ENCODE measurements around the gene EVL.
A peak's percentile ranks its signal among the peaks of the same experiment; 100 is the strongest.

The EVL gene

GRCh38 chr14:100130521-100130920, 65.3 kb downstream of the EVL start:
- no peak overlapping the region for H3K27ac ChIP-seq
- H4K20me1 ChIP-seq: peaks cover 48% of the 10 kb centered on the region
- H3K4me3 ChIP-seq: no peak overlapping the region
- peaks cover 83% of the 10 kb centered on the region for H3K4me1 ChIP-seq
- no peaks in the 10 kb centered on the region for H3K9me3 ChIP-seq
- no peaks in the 10 kb centered on the region for H3K27me3 ChIP-seq
- peak overlapping the region; percentile 90 for H3K4me2 ChIP-seq
- no peak for TF ChIP-seq Cebpa-rat (IDR thresholded peaks at IDR 0.05)
- peaks cover 87% of the 10 kb centered on the region for H3K36me3 ChIP-seq
- no peak overlapping the region for H3K9ac ChIP-seq

- no peak overlapping the region; the same call in 1 of the 2 replicates for H3K9ac ChIP-seq
Observed at GRCh38 chr14:100131181-100131580, 66.0 kb downstream of the EVL start.

GRCh38 chr14:100132161-100132902, 67.1 kb downstream of the EVL start:
- H3K9me3 ChIP-seq: no peaks in the 10 kb centered on the region
- peaks cover 87% of the 10 kb centered on the region for H3K36me3 ChIP-seq
- TF ChIP-seq Cebpa-rat (IDR thresholded peaks at IDR 0.05): no peak
- peaks cover 39% of the 10 kb centered on the region for H4K20me1 ChIP-seq
- H3K9ac ChIP-seq: peak overlapping the region; percentile 54
- peak overlapping the region; percentile 40 for H3K4me3 ChIP-seq
- peak overlapping the region; percentile 70 for H3K27ac ChIP-seq
- H3K27me3 ChIP-seq: no peaks in the 10 kb centered on the region
- peak overlapping the region; percentile 90 for H3K4me2 ChIP-seq
- H3K4me1 ChIP-seq: peaks cover 99% of the 10 kb centered on the region

More at GRCh38 chr14:100131181-100131580, 66.0 kb downstream of the EVL start:
- Histone ChIP-seq H3K4me2 (peak overlapping the region; percentile 90), H3K27me3 (no peaks in the 10 kb centered on the region), H3K4me1 (peaks cover 89% of the 10 kb centered on the region), H3K27ac (peak overlapping the region; percentile 70), H4K20me1 (peaks cover 47% of the 10 kb centered on the region), H3K36me3 (peaks cover 87% of the 10 kb centered on the region), H3K9me3 (no peaks in the 10 kb centered on the region), H3K4me3 (no peak overlapping the region)
- TF ChIP-seq Cebpa-rat (IDR thresholded peaks at IDR 0.05): no peak

- Histone ChIP-seq H3K9me3 (no peaks in the 10 kb centered on the region), H3K4me3 (peak overlapping the region; percentile 40), H3K27me3 (no peaks in the 10 kb centered on the region), H3K9ac (peak overlapping the region; percentile 54), H3K4me1 (peaks cover 99% of the 10 kb centered on the region), H3K4me2 (peak overlapping the region; percentile 90), H4K20me1 (peaks cover 39% of the 10 kb centered on the region), H3K27ac (peak overlapping the region; percentile 70), H3K36me3 (peaks cover 87% of the 10 kb centered on the region)
- TF ChIP-seq Cebpa-rat (IDR thresholded peaks at IDR 0.05): no peak
Observed at GRCh38 chr14:100132903-100133510, 67.8 kb downstream of the EVL start.

- no peak for TF ChIP-seq Cebpa-rat (IDR thresholded peaks at IDR 0.05)
- H3K36me3 ChIP-seq: peaks cover 96% of the 10 kb centered on the region
- H3K9ac ChIP-seq: peak overlapping the region; percentile 3; the same call in 1 of the 2 replicates
- peaks cover 39% of the 10 kb centered on the region for H4K20me1 ChIP-seq
- no peaks in the 10 kb centered on the region for H3K9me3 ChIP-seq
- peaks cover 99% of the 10 kb centered on the region for H3K4me1 ChIP-seq
- H3K4me3 ChIP-seq: no peak overlapping the region
- H3K4me2 ChIP-seq: peak overlapping the region; percentile 90
- H3K27me3 ChIP-seq: no peaks in the 10 kb centered on the region
- peak overlapping the region; percentile 42 for H3K27ac ChIP-seq
Observed at GRCh38 chr14:100134586-100134985, 69.4 kb downstream of the EVL start.

- H3K4me2 ChIP-seq: peak overlapping the region; percentile 90
- no peak for TF ChIP-seq Cebpa-rat (IDR thresholded peaks at IDR 0.05)
- H3K27ac ChIP-seq: peak overlapping the region; percentile 42
- peaks cover 99% of the 10 kb centered on the region for H3K4me1 ChIP-seq
- H3K9me3 ChIP-seq: no peaks in the 10 kb centered on the region
- H3K4me3 ChIP-seq: no peak overlapping the region
- H4K20me1 ChIP-seq: peaks cover 39% of the 10 kb centered on the region
- peak overlapping the region; percentile 43; the same call in 1 of the 2 replicates for H3K9ac ChIP-seq
- peaks cover 96% of the 10 kb centered on the region for H3K36me3 ChIP-seq
- H3K27me3 ChIP-seq: no peaks in the 10 kb centered on the region
Observed at GRCh38 chr14:100135073-100135472, 69.9 kb downstream of the EVL start.

- H3K36me3 ChIP-seq: peaks cover 96% of the 10 kb centered on the region
- peak overlapping the region; percentile 90 for H3K4me2 ChIP-seq
- no peak overlapping the region for H3K4me3 ChIP-seq
- H3K4me1 ChIP-seq: peaks cover 99% of the 10 kb centered on the region
- H3K27ac ChIP-seq: peak overlapping the region; percentile 42
- H3K9ac ChIP-seq: no peak overlapping the region
- no peaks in the 10 kb centered on the region for H3K9me3 ChIP-seq
- TF ChIP-seq Cebpa-rat (IDR thresholded peaks at IDR 0.05): no peak
- H3K27me3 ChIP-seq: no peaks in the 10 kb centered on the region
- peaks cover 39% of the 10 kb centered on the region for H4K20me1 ChIP-seq
Observed at GRCh38 chr14:100135784-100136183, 70.6 kb downstream of the EVL start.

- H3K4me1 ChIP-seq: peaks cover 99% of the 10 kb centered on the region
- no peak overlapping the region for H3K4me3 ChIP-seq
- peak overlapping the region; percentile 22; the same call in 1 of the 2 replicates for H3K27ac ChIP-seq
- no peaks in the 10 kb centered on the region for H3K9me3 ChIP-seq
- H3K9ac ChIP-seq: no peak overlapping the region
- peaks cover 32% of the 10 kb centered on the region for H4K20me1 ChIP-seq
- no peaks in the 10 kb centered on the region for H3K27me3 ChIP-seq
- no peak for TF ChIP-seq Cebpa-rat (IDR thresholded peaks at IDR 0.05)
- H3K4me2 ChIP-seq: no peak overlapping the region
- peaks cover 95% of the 10 kb centered on the region for H3K36me3 ChIP-seq
Observed at GRCh38 chr14:100137173-100137572, 72.0 kb downstream of the EVL start.

- Histone ChIP-seq H3K4me1 (peaks cover 99% of the 10 kb centered on the region), H3K4me2 (peak overlapping the region; percentile 9; the same call in 1 of the 2 replicates), H3K9me3 (no peaks in the 10 kb centered on the region), H4K20me1 (peaks cover 22% of the 10 kb centered on the region; the same call in 1 of the 2 replicates), H3K9ac (no peak overlapping the region), H3K36me3 (peaks cover 94% of the 10 kb centered on the region), H3K4me3 (no peak overlapping the region), H3K27me3 (no peaks in the 10 kb centered on the region), H3K27ac (no peak overlapping the region)
- TF ChIP-seq Cebpa-rat (IDR thresholded peaks at IDR 0.05): no peak
Observed at GRCh38 chr14:100138082-100138787, 73.0 kb downstream of the EVL start.

Measured in BLaER1 (cell line).